ENCODE results near the gene BIRC2. TPM values are rescaled to one million over a fixed set of nuclear protein-coding genes. Genes with fewer than 3 reads are reported as not detected.

BIRC2 gene
- total and polyA plus RNA-seq, 9 of the 15 experiments (the other 6 are each of a cell fraction or from before 2014, with no cell fraction given) = 14.3 to 45.9 (median 20.7) TPM

GRCh38 chr11:102305352-102306047 is 41.5 kb upstream of the BIRC2 start:
- in situ Hi-C loops (cut with MboI) (no loop called here), intact Hi-C loops (cut with micrococcal nuclease) (no loop called here)
- Histone ChIP-seq H3K79me2 (ENCODE audit: control insufficient read depth, insufficient read depth, low read length) (no peaks in the 10 kb centered on the region), H3K9me3 (replicated peaks; ENCODE audit: control insufficient read depth, insufficient read depth, low read depth, low read length) (no peaks in the 10 kb centered on the region), H3K27me3 (ENCODE audit: control insufficient read depth in 2 of 2, insufficient read depth in 2 of 2, low read length in 2 of 2) (no peaks in the 10 kb centered on the region; a peak in 1 of 5 replicates), H3K9me1 (ENCODE audit: control insufficient read depth, insufficient read depth, low read length) (no peaks in the 10 kb centered on the region), H3K36me3 (ENCODE audit: control insufficient read depth, insufficient read depth, low read length) (no peaks in the 10 kb centered on the region), H3K9ac (ENCODE audit: insufficient read depth in 1 of 2, low read depth in 2 of 2, low read length in 2 of 2) (no peak overlapping the region), H4K20me1 (replicated peaks; ENCODE audit: control insufficient read depth, insufficient read depth, low read length) (no peaks in the 10 kb centered on the region), H3K27ac (ENCODE audit: extremely low read depth, low read depth, low read length) (no peak overlapping the region), H3K4me2 (ENCODE audit: insufficient read depth, low read length) (no peak overlapping the region), H2AFZ (ENCODE audit: low read depth, low read length) (0 out of 2 replicates have a peak overlapping the region, but pooled peaks have one; percentile 31), H3K4me1 (replicated peaks in 1 of 2; ENCODE audit: control insufficient read depth in 2 of 2, insufficient read depth in 2 of 2, low read length in 2 of 2) (peaks cover 0 to 16% of the 10 kb centered on the region in 2 experiments; a peak in 1 of 5 replicates), H3K4me3 (no peak overlapping the region)
- BruUV-seq (replicated peaks) = no TSS peak
- 0% methylated on average over 3 of the region's 3 CpGs for WGBS (ENCODE audit: insufficient coverage, low coverage, missing lambda C conversion rate)
- DNase-seq (ENCODE audit: extremely low read depth in 1 of 4, low spot score in 3 of 4) = no peak
- ChIA-PET POLR2A (interaction anchor here (0.6 kb wide), 1 partner anchor 158 kb away, joined by 4 read pairs; no protein-coding TSS in a partner anchor), CTCF (ENCODE audit: low intra/inter-chr PET ratio) (no interaction called here)
- no peak for ATAC-seq
- TF ChIP-seq HOMEZ (CRISPR knock-in tag; IDR thresholded peaks at IDR 0.05) (no peak), ZNF316 (IDR thresholded peaks at IDR 0.05) (peak; percentile 79), MAFF (IDR thresholded peaks at IDR 0.05; ENCODE audit: low read length) (peak; percentile 64), MAFG (tag; conservative IDR thresholded peaks at IDR 0.05) (peak; percentile 71), MAFK (IDR thresholded peaks at IDR 0.05; ENCODE audit: low read length) (peak; percentile 55), ZNF444 (CRISPR knock-in tag; IDR thresholded peaks at IDR 0.05) (no peak), C11orf30 (IDR thresholded peaks at IDR 0.05; ENCODE audit: low read depth) (peak; percentile 74), TEAD1 (CRISPR knock-in tag; IDR thresholded peaks at IDR 0.05) (no peak)
- no peak for FAIRE-seq

Measured in K562 (cell line).